Measurements from ENCODE around the gene KLHL3.

DNA sequence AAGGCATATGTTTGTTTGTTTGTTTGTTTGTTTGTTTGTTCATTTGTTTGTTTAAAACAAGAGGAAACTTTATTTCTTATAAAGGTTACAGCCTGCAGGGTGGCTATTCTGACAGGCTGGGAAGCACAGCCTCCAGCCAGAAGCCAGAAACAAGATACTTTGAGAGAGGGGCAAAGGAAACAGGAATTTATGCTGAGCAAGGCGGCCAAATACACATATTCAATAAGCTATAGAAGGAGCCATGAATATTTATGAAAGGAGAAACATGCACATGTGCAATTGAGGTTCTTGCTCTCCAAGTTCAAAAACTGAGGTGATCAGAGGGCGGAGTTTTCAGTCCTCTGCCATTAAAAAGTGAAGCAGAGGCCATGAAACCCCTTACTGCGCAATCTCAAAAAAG lies 19.6 kb downstream of the KLHL3 start:
- TF ChIP-seq CTCF (IDR thresholded peaks at IDR 0.05) (no peak), POLR2A (IDR thresholded peaks at IDR 0.05) (no peak)
